ENCODE measurements around the gene MYO10. TPM values are rescaled to one million over a fixed set of nuclear protein-coding genes. Genes with fewer than 3 reads are reported as not detected.

MYO10 gene
- total and polyA plus RNA-seq, 2 experiments from 2014 or later: 33.7 to 52.4 TPM

GRCh38 chr5:16922430-16922829, 13.7 kb downstream of the MYO10 start:
- H3K36me3 ChIP-seq (replicated peaks; ENCODE audit: insufficient read depth, low read depth): no peaks in the 10 kb centered on the region
- no peaks in the 10 kb centered on the region for H3K9me2 ChIP-seq (replicated peaks; ENCODE audit: insufficient read depth)
- peaks cover 27% of the 10 kb centered on the region for H4K20me1 ChIP-seq (ENCODE audit: insufficient read depth, poor library complexity, severe bottlenecking)
- no peak for DNase-seq (ENCODE audit: low spot score)
- no peak overlapping the region for H3K27ac ChIP-seq
- no peaks in the 10 kb centered on the region for H3K9me3 ChIP-seq (ENCODE audit: low read depth)
- H3K4me2 ChIP-seq: no peak overlapping the region
- H3K79me2 ChIP-seq: peaks cover 93% of the 10 kb centered on the region
- H3K4me3 ChIP-seq: no peak overlapping the region
- no peaks in the 10 kb centered on the region for H3K27me3 ChIP-seq
- 87% methylated on average over 3 of the region's 3 CpGs for WGBS (ENCODE audit: low lambda C conversion rate, missing lambda C conversion rate)
- TF ChIP-seq EZH2 (IDR thresholded peaks at IDR 0.05; ENCODE audit: borderline replicate concordance): no peak
- no peak overlapping the region for H2AFZ ChIP-seq
- no peaks in the 10 kb centered on the region for H3K4me1 ChIP-seq (ENCODE audit: insufficient read depth)

GRCh38 chr5:16921211-16921610, 14.9 kb downstream of the MYO10 start:
- H4K20me1 ChIP-seq (ENCODE audit: insufficient read depth, poor library complexity, severe bottlenecking): peaks cover 39% of the 10 kb centered on the region
- no peaks in the 10 kb centered on the region for H3K4me1 ChIP-seq (ENCODE audit: insufficient read depth)
- H3K4me2 ChIP-seq: no peak overlapping the region
- H3K27ac ChIP-seq: no peak overlapping the region
- WGBS (ENCODE audit: low lambda C conversion rate, missing lambda C conversion rate): 79% methylated on average over 4 of the region's 4 CpGs
- H2AFZ ChIP-seq: no peak overlapping the region
- DNase-seq (ENCODE audit: low spot score): no peak
- H3K9me3 ChIP-seq (ENCODE audit: low read depth): no peaks in the 10 kb centered on the region
- no peak for TF ChIP-seq EZH2 (IDR thresholded peaks at IDR 0.05; ENCODE audit: borderline replicate concordance)
- TF ChIP-seq CTCF (IDR thresholded peaks at IDR 0.05; ENCODE audit: poor library complexity): no peak
- no peak for TF ChIP-seq EZH2phosphoT487 (IDR thresholded peaks at IDR 0.05; ENCODE audit: low read depth, severe bottlenecking, unreplicated experiment)
- H3K27me3 ChIP-seq: no peaks in the 10 kb centered on the region
- H3K79me2 ChIP-seq: peaks cover 93% of the 10 kb centered on the region
- H3K9me2 ChIP-seq (replicated peaks; ENCODE audit: insufficient read depth): no peaks in the 10 kb centered on the region
- H3K36me3 ChIP-seq (replicated peaks; ENCODE audit: insufficient read depth, low read depth): no peaks in the 10 kb centered on the region
- no peak overlapping the region for H3K4me3 ChIP-seq

GRCh38 chr5:16920109-16920816, 15.8 kb downstream of the MYO10 start:
- TF ChIP-seq CTCF (IDR thresholded peaks at IDR 0.05; ENCODE audit: poor library complexity): no peak
- TF ChIP-seq EZH2phosphoT487 (IDR thresholded peaks at IDR 0.05; ENCODE audit: low read depth, severe bottlenecking, unreplicated experiment): no peak
- TF ChIP-seq EZH2 (IDR thresholded peaks at IDR 0.05; ENCODE audit: borderline replicate concordance): no peak
- peaks cover 92% of the 10 kb centered on the region for H3K79me2 ChIP-seq
- H4K20me1 ChIP-seq (ENCODE audit: insufficient read depth, poor library complexity, severe bottlenecking): peaks cover 43% of the 10 kb centered on the region
- DNase-seq (ENCODE audit: low spot score): no peak
- no peaks in the 10 kb centered on the region for H3K4me1 ChIP-seq (ENCODE audit: insufficient read depth)
- H2AFZ ChIP-seq: no peak overlapping the region
- H3K27me3 ChIP-seq: no peaks in the 10 kb centered on the region
- no peak overlapping the region for H3K4me2 ChIP-seq
- 98% methylated on average over 8 of the region's 8 CpGs for WGBS (ENCODE audit: low lambda C conversion rate, missing lambda C conversion rate)
- no peaks in the 10 kb centered on the region for H3K9me3 ChIP-seq (ENCODE audit: low read depth)
- H3K36me3 ChIP-seq (replicated peaks; ENCODE audit: insufficient read depth, low read depth): no peaks in the 10 kb centered on the region
- no peak overlapping the region for H3K27ac ChIP-seq
- H3K9me2 ChIP-seq (replicated peaks; ENCODE audit: insufficient read depth): no peaks in the 10 kb centered on the region
- no peak overlapping the region for H3K4me3 ChIP-seq

GRCh38 chr5:16918891-16919671, 17.0 kb downstream of the MYO10 start:
- Histone ChIP-seq H3K9me2 (replicated peaks; ENCODE audit: insufficient read depth) (no peaks in the 10 kb centered on the region), H3K4me3 (no peak overlapping the region), H3K9me3 (ENCODE audit: low read depth) (no peaks in the 10 kb centered on the region), H3K4me1 (ENCODE audit: insufficient read depth) (no peaks in the 10 kb centered on the region), H3K27ac (no peak overlapping the region), H4K20me1 (ENCODE audit: insufficient read depth, poor library complexity, severe bottlenecking) (peaks cover 50% of the 10 kb centered on the region), H3K27me3 (no peaks in the 10 kb centered on the region), H3K79me2 (peaks cover 92% of the 10 kb centered on the region), H2AFZ (no peak overlapping the region), H3K36me3 (replicated peaks; ENCODE audit: insufficient read depth, low read depth) (no peaks in the 10 kb centered on the region), H3K4me2 (no peak overlapping the region)
- 79% methylated on average over 8 of the region's 8 CpGs for WGBS (ENCODE audit: low lambda C conversion rate, missing lambda C conversion rate)
- TF ChIP-seq EZH2phosphoT487 (IDR thresholded peaks at IDR 0.05; ENCODE audit: low read depth, severe bottlenecking, unreplicated experiment) (no peak), EZH2 (IDR thresholded peaks at IDR 0.05; ENCODE audit: borderline replicate concordance) (no peak), CTCF (IDR thresholded peaks at IDR 0.05; ENCODE audit: poor library complexity) (no peak)
- no peak for DNase-seq (ENCODE audit: low spot score)
